Measurements from ENCODE around the gene PHEX.

Gene PHEX

DNA sequence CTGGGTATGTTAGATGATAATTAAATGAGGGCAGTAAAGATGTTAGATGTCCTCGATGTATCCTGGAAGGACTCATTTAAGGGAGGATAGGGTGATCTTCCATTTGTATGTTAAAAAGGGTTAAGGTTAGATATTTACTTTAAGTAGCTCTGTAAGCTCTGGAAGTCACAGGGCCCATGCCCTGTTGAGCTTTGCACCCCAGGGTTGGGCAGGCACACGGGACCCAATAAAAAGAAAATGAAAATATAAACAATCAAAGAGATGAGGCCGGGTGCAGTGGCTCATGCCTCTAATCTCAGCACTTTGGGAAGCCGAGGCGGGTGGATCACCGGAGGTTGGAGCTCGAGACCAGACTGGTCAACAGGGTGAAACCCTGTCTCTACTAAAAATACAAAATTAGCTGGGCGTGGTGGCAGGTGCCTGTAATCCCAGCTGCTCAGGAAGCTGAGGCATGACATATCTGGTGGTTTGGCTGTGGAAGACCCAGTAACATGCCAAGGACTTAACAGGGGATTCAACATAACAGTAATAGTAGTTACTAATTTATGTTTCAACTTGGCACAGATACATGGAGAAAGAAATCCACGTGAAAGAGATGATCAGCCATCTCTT, 16.9 kb upstream of the PHEX start:
- H3K36me3 ChIP-seq (ENCODE audit: insufficient read depth, low read length) = no peaks in the 10 kb centered on the region
- H3K9me3 ChIP-seq (replicated peaks; ENCODE audit: low read length) = no peaks in the 10 kb centered on the region
- no peak overlapping the region for H3K9ac ChIP-seq (ENCODE audit: low read depth, low read length)
- no peaks in the 10 kb centered on the region for H3K4me1 ChIP-seq (ENCODE audit: control insufficient read depth, insufficient read depth, low read length)
- H3K27me3 ChIP-seq (ENCODE audit: control insufficient read depth, insufficient read depth, low read length) = no peaks in the 10 kb centered on the region
- no peak overlapping the region for H3K4me3 ChIP-seq (ENCODE audit: low read length)
- no peak overlapping the region for H3K4me2 ChIP-seq (ENCODE audit: low read length)

DNA sequence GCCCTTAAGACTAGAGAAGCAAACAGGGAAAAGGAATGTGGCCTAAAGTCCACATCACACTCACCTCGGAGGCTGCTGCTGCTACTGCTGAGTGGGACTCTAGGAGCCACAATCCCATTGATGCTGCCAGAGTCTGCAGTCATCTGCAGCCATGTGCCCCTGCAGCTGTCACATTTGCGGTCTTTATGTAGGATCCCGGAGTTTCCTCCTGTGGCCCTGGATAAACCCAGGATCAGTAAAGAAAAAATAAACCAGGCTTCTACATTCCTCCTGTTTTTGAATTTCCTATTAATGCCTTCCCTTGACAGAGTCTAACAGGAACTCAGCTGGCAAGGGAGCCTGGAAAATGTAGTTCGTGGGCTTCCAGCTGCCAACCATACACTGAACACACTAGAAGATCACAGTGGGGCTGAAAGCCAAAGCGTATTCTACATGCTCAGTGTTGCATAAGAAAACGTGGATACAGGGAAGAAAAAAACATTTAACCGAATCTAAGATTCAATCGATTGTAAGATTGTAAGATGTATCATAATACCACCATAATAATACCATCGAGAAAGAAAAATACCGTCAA, 10.3 kb upstream of the PHEX start:
- Histone ChIP-seq H3K9ac (ENCODE audit: low read depth, low read length) (no peak overlapping the region), H3K4me1 (ENCODE audit: control insufficient read depth, insufficient read depth, low read length) (no peaks in the 10 kb centered on the region), H3K27me3 (ENCODE audit: control insufficient read depth, insufficient read depth, low read length) (no peaks in the 10 kb centered on the region), H3K4me2 (ENCODE audit: low read length) (no peak overlapping the region), H3K4me3 (ENCODE audit: low read length) (no peak overlapping the region), H3K36me3 (ENCODE audit: insufficient read depth, low read length) (no peaks in the 10 kb centered on the region), H3K9me3 (replicated peaks; ENCODE audit: low read length) (no peaks in the 10 kb centered on the region)

DNA sequence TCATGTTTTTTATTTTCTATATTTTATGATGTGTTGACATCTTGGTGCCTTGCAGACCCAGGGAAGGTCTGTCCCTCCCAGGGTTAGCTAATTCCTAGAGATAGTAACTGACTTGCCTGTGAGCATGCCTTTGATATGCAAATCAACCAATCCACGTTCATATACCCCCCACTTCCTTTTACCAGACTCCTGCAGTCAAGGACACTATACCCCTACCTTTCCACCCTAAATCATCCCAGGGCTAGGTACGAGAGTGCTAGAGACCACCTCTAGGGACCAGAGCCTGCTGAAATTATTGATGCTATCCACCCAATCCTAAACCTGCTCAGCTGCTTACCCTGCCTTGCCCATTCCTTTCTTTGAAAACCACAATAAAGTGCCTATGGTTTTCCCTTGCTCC, 7.5 kb upstream of the PHEX start:
- Histone ChIP-seq H3K9ac (ENCODE audit: low read depth, low read length) (no peak overlapping the region), H3K4me2 (ENCODE audit: low read length) (no peak overlapping the region), H3K9me3 (replicated peaks; ENCODE audit: low read length) (no peaks in the 10 kb centered on the region), H3K36me3 (ENCODE audit: insufficient read depth, low read length) (no peaks in the 10 kb centered on the region), H3K27me3 (ENCODE audit: control insufficient read depth, insufficient read depth, low read length) (no peaks in the 10 kb centered on the region), H3K4me1 (ENCODE audit: control insufficient read depth, insufficient read depth, low read length) (no peaks in the 10 kb centered on the region), H3K4me3 (ENCODE audit: low read length) (no peak overlapping the region)

DNA sequence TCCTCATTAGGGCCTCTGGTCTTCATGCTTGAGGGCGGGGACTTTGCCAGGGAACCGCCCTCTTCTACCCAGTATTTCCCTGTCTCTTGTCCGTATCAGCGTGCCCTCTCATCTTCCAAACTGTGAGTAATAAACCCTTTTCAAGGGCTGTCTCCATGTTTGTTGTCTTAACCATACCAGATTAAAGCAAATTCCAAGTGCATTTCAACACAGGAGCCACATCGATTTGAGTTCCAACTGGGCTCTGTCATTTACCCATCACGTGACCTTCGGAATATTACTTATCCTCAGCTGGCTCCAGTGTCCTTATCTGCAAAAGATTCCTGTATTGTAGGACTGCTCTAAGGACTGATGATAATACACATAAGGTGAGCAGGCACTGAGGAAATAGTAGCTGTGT, 6.4 kb upstream of the PHEX start:
- no peak overlapping the region for H3K4me3 ChIP-seq (ENCODE audit: low read length)
- no peaks in the 10 kb centered on the region for H3K9me3 ChIP-seq (replicated peaks; ENCODE audit: low read length)
- no peaks in the 10 kb centered on the region for H3K4me1 ChIP-seq (ENCODE audit: control insufficient read depth, insufficient read depth, low read length)
- H3K9ac ChIP-seq (ENCODE audit: low read depth, low read length) = no peak overlapping the region
- H3K36me3 ChIP-seq (ENCODE audit: insufficient read depth, low read length) = no peaks in the 10 kb centered on the region
- H3K27me3 ChIP-seq (ENCODE audit: control insufficient read depth, insufficient read depth, low read length) = no peaks in the 10 kb centered on the region
- H3K4me2 ChIP-seq (ENCODE audit: low read length) = no peak overlapping the region

DNA sequence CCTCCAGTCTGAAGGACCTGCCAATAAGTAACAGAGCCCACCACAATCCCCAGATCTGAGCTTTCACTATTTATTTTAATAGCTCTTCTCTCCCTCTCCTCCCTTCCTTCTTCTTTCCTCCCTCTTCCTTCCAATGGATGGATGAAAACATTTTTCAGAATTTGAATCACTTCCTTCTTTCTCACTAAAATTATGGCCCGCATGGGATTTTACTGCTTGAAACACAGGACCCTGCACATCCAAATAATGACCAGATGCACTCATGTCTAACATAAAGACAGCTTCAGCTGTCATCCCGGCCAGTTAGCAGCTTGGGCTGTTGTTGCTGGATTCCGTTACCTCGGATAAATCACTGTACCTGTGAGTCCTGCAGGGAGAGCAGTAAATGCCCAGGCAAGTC, 5.4 kb upstream of the PHEX start:
- no peak overlapping the region for H3K4me3 ChIP-seq (ENCODE audit: low read length)
- H3K27me3 ChIP-seq (ENCODE audit: control insufficient read depth, insufficient read depth, low read length) = no peaks in the 10 kb centered on the region
- H3K36me3 ChIP-seq (ENCODE audit: insufficient read depth, low read length) = no peaks in the 10 kb centered on the region
- no peak overlapping the region for H3K4me2 ChIP-seq (ENCODE audit: low read length)
- no peaks in the 10 kb centered on the region for H3K9me3 ChIP-seq (replicated peaks; ENCODE audit: low read length)
- H3K4me1 ChIP-seq (ENCODE audit: control insufficient read depth, insufficient read depth, low read length) = no peaks in the 10 kb centered on the region
- no peak overlapping the region for H3K9ac ChIP-seq (ENCODE audit: low read depth, low read length)

DNA sequence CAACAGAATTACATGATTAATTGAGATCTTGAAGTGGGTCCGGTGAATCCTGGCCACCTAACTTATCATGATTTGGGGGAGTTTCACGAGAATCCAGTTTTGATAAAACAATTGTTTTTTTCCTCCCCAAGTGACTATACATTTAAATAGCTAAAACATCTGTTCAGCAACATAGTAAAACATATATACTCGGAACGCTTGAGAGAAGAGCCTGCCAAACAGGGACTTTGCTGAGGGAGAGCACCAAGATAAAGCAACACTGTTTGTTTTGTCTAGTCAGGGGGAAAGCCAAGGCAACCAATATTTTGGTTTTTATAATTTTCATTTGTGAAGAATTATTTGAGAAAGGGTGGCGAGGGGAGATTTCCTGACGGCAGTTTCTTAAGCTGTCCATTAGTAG, 381 bp downstream of the PHEX start:
- Histone ChIP-seq H3K4me1 (ENCODE audit: control insufficient read depth, insufficient read depth, low read length) (no peaks in the 10 kb centered on the region), H3K27me3 (ENCODE audit: control insufficient read depth, insufficient read depth, low read length) (no peaks in the 10 kb centered on the region), H3K36me3 (ENCODE audit: insufficient read depth, low read length) (no peaks in the 10 kb centered on the region), H3K4me3 (ENCODE audit: low read length) (no peak overlapping the region), H3K9ac (ENCODE audit: low read depth, low read length) (no peak overlapping the region), H3K9me3 (replicated peaks; ENCODE audit: low read length) (no peaks in the 10 kb centered on the region), H3K4me2 (ENCODE audit: low read length) (no peak overlapping the region)

DNA sequence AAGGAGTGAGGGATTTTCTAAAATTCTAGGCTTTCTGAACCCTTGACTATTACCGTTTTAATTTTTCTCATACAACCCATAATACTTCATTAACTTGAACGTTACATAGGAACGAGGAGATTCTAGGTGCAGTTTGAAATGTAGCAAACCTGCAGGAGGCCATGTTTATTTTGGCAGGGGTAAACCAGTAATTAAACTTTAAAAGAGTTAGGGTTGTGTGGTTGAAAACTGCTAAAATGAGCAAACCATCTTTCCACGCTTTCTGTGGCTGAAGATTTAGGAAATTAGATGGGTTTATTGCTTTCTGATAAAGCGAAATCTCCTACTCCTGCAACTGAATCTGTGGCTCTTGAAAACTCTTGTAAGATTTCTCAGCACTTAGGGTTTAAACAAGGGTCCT, 1.7 kb downstream of the PHEX start:
- H3K4me1 ChIP-seq (ENCODE audit: control insufficient read depth, insufficient read depth, low read length) = no peaks in the 10 kb centered on the region
- no peak overlapping the region for H3K9ac ChIP-seq (ENCODE audit: low read depth, low read length)
- no peaks in the 10 kb centered on the region for H3K36me3 ChIP-seq (ENCODE audit: insufficient read depth, low read length)
- no peaks in the 10 kb centered on the region for H3K9me3 ChIP-seq (replicated peaks; ENCODE audit: low read length)
- H3K27me3 ChIP-seq (ENCODE audit: control insufficient read depth, insufficient read depth, low read length) = no peaks in the 10 kb centered on the region
- no peak overlapping the region for H3K4me2 ChIP-seq (ENCODE audit: low read length)
- no peak overlapping the region for H3K4me3 ChIP-seq (ENCODE audit: low read length)

DNA sequence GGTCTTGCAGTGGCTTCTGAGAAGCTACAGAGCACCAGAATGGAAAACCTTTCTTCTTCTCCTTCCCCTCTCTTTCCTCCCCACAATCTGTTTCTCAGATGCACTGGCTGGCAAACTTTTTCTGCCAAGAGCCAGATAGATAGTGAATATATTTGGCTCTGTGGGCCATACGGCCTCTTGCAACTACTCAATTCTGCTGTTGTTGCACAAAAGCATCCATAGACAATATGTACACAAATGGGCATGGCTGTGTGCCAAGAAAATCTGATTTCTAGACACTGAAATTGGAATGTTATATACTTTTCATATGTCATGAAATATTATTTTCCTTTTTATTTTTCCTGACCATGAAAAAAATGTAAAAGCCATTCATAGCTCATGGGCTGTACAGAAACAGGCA, 3.1 kb downstream of the PHEX start:
- no peaks in the 10 kb centered on the region for H3K9me3 ChIP-seq (replicated peaks; ENCODE audit: low read length)
- H3K4me2 ChIP-seq (ENCODE audit: low read length) = no peak overlapping the region
- no peaks in the 10 kb centered on the region for H3K36me3 ChIP-seq (ENCODE audit: insufficient read depth, low read length)
- H3K27me3 ChIP-seq (ENCODE audit: control insufficient read depth, insufficient read depth, low read length) = no peaks in the 10 kb centered on the region
- H3K4me1 ChIP-seq (ENCODE audit: control insufficient read depth, insufficient read depth, low read length) = no peaks in the 10 kb centered on the region
- H3K4me3 ChIP-seq (ENCODE audit: low read length) = no peak overlapping the region
- H3K9ac ChIP-seq (ENCODE audit: low read depth, low read length) = no peak overlapping the region

DNA sequence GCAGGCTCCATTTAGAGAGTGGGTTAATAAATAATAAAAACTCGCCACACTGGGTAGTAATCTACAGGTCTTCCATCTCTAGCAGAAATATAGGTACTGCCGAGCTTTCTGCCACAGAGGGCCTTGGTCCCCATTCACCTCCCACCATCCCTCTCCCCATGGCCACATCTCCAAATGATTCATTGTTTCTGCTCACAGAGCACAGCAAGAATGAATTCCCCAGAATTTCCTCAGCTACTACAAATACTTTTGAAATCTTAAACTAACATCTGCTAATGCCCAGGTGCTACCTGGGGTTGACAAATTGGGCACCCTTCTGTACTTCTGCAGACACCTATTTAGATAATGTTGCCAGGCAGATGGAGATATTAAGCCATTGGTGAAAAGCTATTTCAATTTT, 5.1 kb downstream of the PHEX start:
- H3K9me3 ChIP-seq (replicated peaks; ENCODE audit: low read length) = no peaks in the 10 kb centered on the region
- H3K27me3 ChIP-seq (ENCODE audit: control insufficient read depth, insufficient read depth, low read length) = no peaks in the 10 kb centered on the region
- no peak overlapping the region for H3K4me3 ChIP-seq (ENCODE audit: low read length)
- no peak overlapping the region for H3K9ac ChIP-seq (ENCODE audit: low read depth, low read length)
- no peaks in the 10 kb centered on the region for H3K4me1 ChIP-seq (ENCODE audit: control insufficient read depth, insufficient read depth, low read length)
- H3K36me3 ChIP-seq (ENCODE audit: insufficient read depth, low read length) = no peaks in the 10 kb centered on the region
- H3K4me2 ChIP-seq (ENCODE audit: low read length) = no peak overlapping the region

DNA sequence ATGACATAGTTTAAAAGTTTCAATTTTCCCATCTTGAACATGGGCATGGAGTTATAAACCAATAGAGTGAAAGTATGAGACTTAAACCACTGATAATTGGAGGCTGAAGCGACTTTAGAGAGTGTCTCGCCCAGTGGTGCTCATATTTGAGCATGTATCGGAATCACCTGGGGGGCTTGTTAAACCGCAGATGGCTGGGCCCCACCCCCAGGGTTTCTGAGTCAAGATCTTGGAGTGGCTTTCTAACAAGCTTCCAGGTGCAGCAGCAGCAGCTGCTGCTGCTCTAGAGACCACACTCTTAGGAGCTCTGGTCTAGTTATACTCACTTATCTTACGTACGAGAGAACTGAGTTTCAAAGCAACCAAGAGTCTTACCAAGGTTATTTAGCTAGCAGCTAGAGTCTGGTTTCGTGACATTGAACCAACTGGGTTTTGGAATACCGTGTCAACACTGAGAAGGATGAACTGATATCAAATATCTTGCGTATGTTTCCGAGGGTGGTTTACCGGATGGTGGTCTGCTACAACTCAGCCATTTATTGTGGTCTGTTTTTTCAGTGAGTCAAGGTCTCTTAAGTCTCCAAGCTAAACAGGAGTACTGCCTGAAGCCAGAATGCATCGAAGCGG, 5.9 kb downstream of the PHEX start:
- no peak overlapping the region for H3K9ac ChIP-seq (ENCODE audit: low read depth, low read length)
- H3K4me3 ChIP-seq (ENCODE audit: low read length) = no peak overlapping the region
- no peaks in the 10 kb centered on the region for H3K4me1 ChIP-seq (ENCODE audit: control insufficient read depth, insufficient read depth, low read length)
- no peaks in the 10 kb centered on the region for H3K9me3 ChIP-seq (replicated peaks; ENCODE audit: low read length)
- no peaks in the 10 kb centered on the region for H3K27me3 ChIP-seq (ENCODE audit: control insufficient read depth, insufficient read depth, low read length)
- H3K36me3 ChIP-seq (ENCODE audit: insufficient read depth, low read length) = no peaks in the 10 kb centered on the region
- no peak overlapping the region for H3K4me2 ChIP-seq (ENCODE audit: low read length)

DNA sequence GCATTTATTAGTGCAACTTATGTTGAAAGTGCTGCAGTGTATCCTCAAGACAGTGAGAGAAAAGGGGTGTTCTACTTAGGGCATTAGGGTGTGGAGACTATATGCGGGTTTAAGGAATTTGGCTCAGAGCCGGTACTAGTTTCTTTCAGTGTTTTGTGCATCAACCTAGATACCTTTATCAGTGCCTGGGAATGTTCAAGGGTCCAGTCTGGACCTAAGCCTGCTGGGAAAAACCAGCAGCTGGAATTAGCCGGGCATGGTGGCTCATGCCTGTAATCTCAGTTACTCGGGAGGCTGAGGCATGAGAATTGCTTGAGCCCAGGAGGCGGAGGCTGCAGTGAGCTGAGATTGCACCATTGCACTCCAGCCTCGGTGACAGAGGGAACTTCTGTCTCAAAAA, 7.4 kb downstream of the PHEX start:
- Histone ChIP-seq H3K36me3 (ENCODE audit: insufficient read depth, low read length) (no peaks in the 10 kb centered on the region), H3K27me3 (ENCODE audit: control insufficient read depth, insufficient read depth, low read length) (no peaks in the 10 kb centered on the region), H3K9me3 (replicated peaks; ENCODE audit: low read length) (no peaks in the 10 kb centered on the region), H3K4me1 (ENCODE audit: control insufficient read depth, insufficient read depth, low read length) (no peaks in the 10 kb centered on the region), H3K4me2 (ENCODE audit: low read length) (no peak overlapping the region), H3K9ac (ENCODE audit: low read depth, low read length) (no peak overlapping the region), H3K4me3 (ENCODE audit: low read length) (no peak overlapping the region)

DNA sequence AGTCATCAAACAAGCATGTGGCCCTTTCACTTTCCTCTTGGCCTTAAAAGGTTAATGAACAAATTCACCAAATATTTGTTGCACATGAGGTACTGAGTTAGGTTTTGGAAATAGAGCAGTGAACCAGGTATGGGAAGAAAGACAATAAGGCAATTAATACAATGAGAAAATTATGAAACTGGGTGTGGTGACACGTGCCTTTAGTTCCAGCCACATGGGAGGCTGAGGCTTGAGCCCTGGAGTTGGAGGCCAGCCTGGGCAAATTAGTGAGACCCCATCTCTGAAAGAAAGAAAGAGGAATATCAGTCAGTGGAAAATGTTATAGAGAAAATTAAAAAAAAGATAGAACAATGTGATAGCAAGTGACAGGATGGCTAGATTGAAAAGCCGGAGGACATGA, 8.1 kb downstream of the PHEX start:
- Histone ChIP-seq H3K9me3 (replicated peaks; ENCODE audit: low read length) (no peaks in the 10 kb centered on the region), H3K36me3 (ENCODE audit: insufficient read depth, low read length) (no peaks in the 10 kb centered on the region), H3K4me3 (ENCODE audit: low read length) (no peak overlapping the region)

More for the DNA sequence above, 8.1 kb downstream of the PHEX start:
- Histone ChIP-seq H3K9ac (ENCODE audit: low read depth, low read length) (no peak overlapping the region), H3K27me3 (ENCODE audit: control insufficient read depth, insufficient read depth, low read length) (no peaks in the 10 kb centered on the region), H3K4me2 (ENCODE audit: low read length) (no peak overlapping the region), H3K4me1 (ENCODE audit: control insufficient read depth, insufficient read depth, low read length) (no peaks in the 10 kb centered on the region)
